ENCODE measurements around the gene AP5B1.

Gene AP5B1

DNA sequence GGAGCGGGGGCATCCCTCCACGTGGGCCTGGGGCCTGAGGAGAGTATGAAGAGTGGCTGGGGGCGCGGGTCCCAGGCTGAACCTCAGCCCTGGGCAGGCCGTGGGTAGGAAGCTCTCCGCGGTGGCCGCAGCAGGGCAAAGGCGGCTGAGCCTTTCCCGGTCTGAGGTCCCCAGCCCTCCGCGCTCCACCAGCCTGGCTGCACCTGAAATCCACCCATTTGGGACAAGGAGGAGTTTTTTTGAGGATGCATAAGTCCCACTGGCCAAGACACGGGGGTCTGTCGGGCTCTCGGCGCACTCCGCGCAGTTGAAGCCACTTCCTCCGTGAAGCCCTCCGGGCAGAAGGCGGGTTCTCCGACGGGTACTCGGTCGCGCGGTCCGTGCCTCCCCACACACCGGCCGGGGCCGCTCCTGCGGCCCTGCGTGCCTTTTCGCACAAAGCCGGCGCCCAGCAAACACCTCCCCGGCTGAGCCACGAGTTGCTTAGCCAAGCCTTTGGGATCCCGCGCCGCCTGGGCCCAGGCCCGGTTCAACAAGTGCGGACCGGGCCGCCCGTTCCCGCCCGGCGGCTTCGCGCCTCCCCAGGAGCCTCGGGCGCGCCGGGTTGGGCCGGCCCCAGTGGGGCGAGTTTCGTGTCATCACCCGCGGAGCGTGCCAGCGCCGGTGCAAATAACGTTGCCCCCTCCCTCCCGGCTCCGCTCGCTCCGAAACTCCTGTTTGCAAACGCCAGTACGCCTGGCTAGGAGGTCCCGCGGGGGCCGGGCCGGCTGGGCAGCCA, 5.4 kb upstream of the AP5B1 start:
- whole genome bisulfite sequencing, result 17% methylated on average over 68 of the region's 74 CpGs

GRCh38 chr11:65785319-65786007, 4.7 kb upstream of the AP5B1 start:
- no peak overlapping the region for H4K91ac ChIP-seq (ENCODE audit: low read length)
- DNase-seq, result no peak
- H3K4me1 ChIP-seq (ENCODE audit: control insufficient read depth, insufficient read depth, low read depth, low read length), result peaks cover 29% of the 10 kb centered on the region
- peaks cover 49 to 68% of the 10 kb centered on the region in 2 experiments for H3K27me3 ChIP-seq (ENCODE audit: control insufficient read depth in 1 of 2, insufficient read depth in 1 of 2, low read length in 2 of 2)
- no peak overlapping the region for H3K4me3 ChIP-seq (ENCODE audit: insufficient read depth in 1 of 2, low read depth in 1 of 2, low read length in 2 of 2)
- WGBS, result 72% methylated on average over 7 of the region's 8 CpGs
- H3K27ac ChIP-seq (ENCODE audit: low read length, poor library complexity, severe bottlenecking), result no peak overlapping the region
- H2BK120ac ChIP-seq (ENCODE audit: low read depth, low read length), result no peak overlapping the region
- no peak overlapping the region for H2BK15ac ChIP-seq (ENCODE audit: low read depth, poor library complexity, severe bottlenecking)
- H2BK5ac ChIP-seq (ENCODE audit: low read depth, low read length, poor library complexity, severe bottlenecking), result no peak overlapping the region
- H3K4ac ChIP-seq (ENCODE audit: low read depth in 1 of 2, low read length in 2 of 2), result no peak overlapping the region
- H3K23ac ChIP-seq (ENCODE audit: low read length in 2 of 2), result no peak overlapping the region
- no peak overlapping the region for H3K18ac ChIP-seq (ENCODE audit: low read depth in 1 of 2, low read length in 2 of 2)
- H3K14ac ChIP-seq (ENCODE audit: low read length in 2 of 2), result no peak overlapping the region
- no peak overlapping the region for H2AK5ac ChIP-seq (ENCODE audit: low read length, severe bottlenecking)
- H2AFZ ChIP-seq (ENCODE audit: low read depth, low read length), result no peak overlapping the region
- H4K8ac ChIP-seq (ENCODE audit: low read length), result no peak overlapping the region
- H3K79me1 ChIP-seq (replicated peaks; ENCODE audit: low read length, poor library complexity, severe bottlenecking), result no peaks in the 10 kb centered on the region
- H3K36me3 ChIP-seq (ENCODE audit: control insufficient read depth in 1 of 2, insufficient read depth in 2 of 2, low read depth in 1 of 2, low read length in 2 of 2), result no peaks in the 10 kb centered on the region
- no peak overlapping the region for H2BK12ac ChIP-seq (ENCODE audit: low read length in 2 of 2)
- H3K9ac ChIP-seq (ENCODE audit: low read length), result no peak overlapping the region
- no peak overlapping the region for H3K4me2 ChIP-seq (ENCODE audit: low read length, poor library complexity, severe bottlenecking)
- no peaks in the 10 kb centered on the region for H3K9me3 ChIP-seq (ENCODE audit: control insufficient read depth, low read length)

More for the DNA sequence above, 5.4 kb upstream of the AP5B1 start:
- no peak overlapping the region for H2BK120ac ChIP-seq (ENCODE audit: low read depth, low read length)
- H3K4me2 ChIP-seq (ENCODE audit: low read length, poor library complexity, severe bottlenecking), result peak overlapping the region; percentile 19
- no peaks in the 10 kb centered on the region for H3K79me1 ChIP-seq (replicated peaks; ENCODE audit: low read length, poor library complexity, severe bottlenecking)
- H3K27me3 ChIP-seq (ENCODE audit: control insufficient read depth in 1 of 2, insufficient read depth in 1 of 2, low read length in 2 of 2), result peaks cover 56 to 75% of the 10 kb centered on the region in 2 experiments
- no peak overlapping the region for H3K23ac ChIP-seq (ENCODE audit: low read length in 2 of 2)
- DNase-seq, result no peak
- H3K9ac ChIP-seq (ENCODE audit: low read length), result no peak overlapping the region
- no peak overlapping the region for H3K4me3 ChIP-seq (ENCODE audit: insufficient read depth in 1 of 2, low read depth in 1 of 2, low read length in 2 of 2)
- H3K4ac ChIP-seq (ENCODE audit: low read depth in 1 of 2, low read length in 2 of 2), result no peak overlapping the region
- no peak overlapping the region for H2BK12ac ChIP-seq (ENCODE audit: low read length in 2 of 2)
- no peak overlapping the region for H3K18ac ChIP-seq (ENCODE audit: low read depth in 1 of 2, low read length in 2 of 2)
- no peaks in the 10 kb centered on the region for H3K36me3 ChIP-seq (ENCODE audit: control insufficient read depth in 1 of 2, insufficient read depth in 2 of 2, low read depth in 1 of 2, low read length in 2 of 2)
- H3K27ac ChIP-seq (ENCODE audit: low read length, poor library complexity, severe bottlenecking), result no peak overlapping the region
- no peak overlapping the region for H2BK5ac ChIP-seq (ENCODE audit: low read depth, low read length, poor library complexity, severe bottlenecking)
- H3K4me1 ChIP-seq (ENCODE audit: control insufficient read depth, insufficient read depth, low read depth, low read length), result peaks cover 26% of the 10 kb centered on the region
- H2BK15ac ChIP-seq (ENCODE audit: low read depth, poor library complexity, severe bottlenecking), result no peak overlapping the region
- H4K91ac ChIP-seq (ENCODE audit: low read length), result no peak overlapping the region
- H4K8ac ChIP-seq (ENCODE audit: low read length), result no peak overlapping the region
- H2AK5ac ChIP-seq (ENCODE audit: low read length, severe bottlenecking), result no peak overlapping the region
- H3K9me3 ChIP-seq (ENCODE audit: control insufficient read depth, low read length), result no peaks in the 10 kb centered on the region
- no peak overlapping the region for H2AFZ ChIP-seq (ENCODE audit: low read depth, low read length)
- no peak overlapping the region for H3K14ac ChIP-seq (ENCODE audit: low read length in 2 of 2)

DNA sequence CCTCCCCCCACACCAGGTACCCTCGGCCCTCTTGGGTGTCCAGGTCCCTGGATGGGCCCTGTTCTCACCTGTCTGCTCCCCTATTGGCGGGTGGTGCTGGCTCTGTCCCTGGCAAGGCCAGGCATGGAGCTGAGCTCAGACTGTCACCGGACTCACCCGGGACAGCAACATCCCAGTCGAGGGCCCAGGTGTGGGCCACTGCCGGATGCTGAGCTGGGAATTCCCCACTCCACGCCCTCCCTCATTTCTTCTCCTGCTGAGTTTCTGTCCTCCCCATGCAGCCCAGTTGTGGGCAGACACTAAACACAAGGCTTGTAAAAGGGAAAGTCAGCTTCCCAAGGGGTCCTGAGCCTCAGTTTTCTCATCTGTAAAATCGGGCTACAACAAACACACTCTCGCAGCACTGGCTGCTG, 2.0 kb upstream of the AP5B1 start:
- H3K4me3 ChIP-seq (ENCODE audit: insufficient read depth in 1 of 2, low read depth in 1 of 2, low read length in 2 of 2), result no peak overlapping the region
- peaks cover 20% of the 10 kb centered on the region for H3K79me1 ChIP-seq (replicated peaks; ENCODE audit: low read length, poor library complexity, severe bottlenecking)
- H4K8ac ChIP-seq (ENCODE audit: low read length), result no peak overlapping the region
- peaks cover 14 to 18% of the 10 kb centered on the region in 2 experiments for H3K36me3 ChIP-seq (ENCODE audit: control insufficient read depth in 1 of 2, insufficient read depth in 2 of 2, low read depth in 1 of 2, low read length in 2 of 2)
- H3K9ac ChIP-seq (ENCODE audit: low read length), result no peak overlapping the region
- H3K4me2 ChIP-seq (ENCODE audit: low read length, poor library complexity, severe bottlenecking), result no peak overlapping the region
- H3K27ac ChIP-seq (ENCODE audit: low read length, poor library complexity, severe bottlenecking), result no peak overlapping the region
- no peak overlapping the region for H2BK5ac ChIP-seq (ENCODE audit: low read depth, low read length, poor library complexity, severe bottlenecking)
- no peak overlapping the region for H3K23ac ChIP-seq (ENCODE audit: low read length in 2 of 2)
- H2BK120ac ChIP-seq (ENCODE audit: low read depth, low read length), result no peak overlapping the region
- H2BK12ac ChIP-seq (ENCODE audit: low read length in 2 of 2), result no peak overlapping the region
- no peak overlapping the region for H2AK5ac ChIP-seq (ENCODE audit: low read length, severe bottlenecking)
- peaks cover 40% of the 10 kb centered on the region for H3K4me1 ChIP-seq (ENCODE audit: control insufficient read depth, insufficient read depth, low read depth, low read length)
- H2BK15ac ChIP-seq (ENCODE audit: low read depth, poor library complexity, severe bottlenecking), result no peak overlapping the region
- H3K18ac ChIP-seq (ENCODE audit: low read depth in 1 of 2, low read length in 2 of 2), result no peak overlapping the region
- no peak for DNase-seq
- H2AFZ ChIP-seq (ENCODE audit: low read depth, low read length), result no peak overlapping the region
- 93% methylated on average over 9 of the region's 9 CpGs for WGBS
- no peak overlapping the region for H3K4ac ChIP-seq (ENCODE audit: low read depth in 1 of 2, low read length in 2 of 2)
- H3K27me3 ChIP-seq (ENCODE audit: control insufficient read depth in 1 of 2, insufficient read depth in 1 of 2, low read length in 2 of 2), result peaks cover 24 to 43% of the 10 kb centered on the region in 2 experiments
- no peak overlapping the region for H4K91ac ChIP-seq (ENCODE audit: low read length)
- no peak overlapping the region for H3K14ac ChIP-seq (ENCODE audit: low read length in 2 of 2)
- no peaks in the 10 kb centered on the region for H3K9me3 ChIP-seq (ENCODE audit: control insufficient read depth, low read length)

All from mesenchymal stem cell (in vitro differentiated cells and primary cell).